HG03457 (cell line): ENCODE measurements around the gene SPATA17.

ENCODE experiments used
- ATAC-seq: cut with Tn5 transposase; IDR thresholded peaks from one replicate; pipeline ENCODE4 v1.9.1; 2021; ENCODE audit warnings: moderate number of reproducible peaks; ENCODE audit not compliant: unreplicated experiment

Gene SPATA17

GRCh38 chr1:217910791-217911320, 279.7 kb downstream of the SPATA17 start:
- no peak for ATAC-seq

GRCh38 chr1:217911908-217912307, 280.8 kb downstream of the SPATA17 start:
- no peak for ATAC-seq

GRCh38 chr1:217917281-217917887, 286.2 kb downstream of the SPATA17 start:
- no peak for ATAC-seq

GRCh38 chr1:217919683-217920388, 288.7 kb downstream of the SPATA17 start:
- no peak for ATAC-seq
